Effector CD4-positive, alpha-beta T cell (primary cell): ENCODE data around the gene GRK3.
"Not testable (repeated sequence)": the region's sequence is repeated elsewhere in the genome, so short reads cannot be mapped to it uniquely, and the experiment has no call there.

Source experiments
- DNase-seq: peaks from one replicate; pipeline ENCODE4 v3.0.0-alpha.2; 2020

GRK3 gene

DNA sequence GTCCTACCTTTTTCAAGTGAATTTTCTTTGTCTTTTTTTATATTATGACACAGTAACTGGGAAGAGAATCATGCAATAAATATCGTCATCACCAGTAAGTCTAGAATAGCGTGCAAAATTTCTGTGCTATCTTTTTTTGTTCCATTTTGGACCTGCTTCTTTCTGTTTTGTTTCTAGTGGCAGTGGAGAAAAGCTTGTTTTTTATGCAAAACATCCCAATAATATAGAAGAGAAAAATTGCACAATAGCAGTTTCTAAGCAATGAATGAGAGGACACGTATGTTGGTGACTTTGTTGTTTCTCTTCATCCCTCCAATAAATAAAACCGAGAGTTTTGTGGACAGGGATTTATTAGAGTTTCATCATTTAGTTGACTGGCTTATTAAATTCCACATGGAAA, 10.3 kb downstream of the GRK3 start:
- DNase-seq: no peak

DNA sequence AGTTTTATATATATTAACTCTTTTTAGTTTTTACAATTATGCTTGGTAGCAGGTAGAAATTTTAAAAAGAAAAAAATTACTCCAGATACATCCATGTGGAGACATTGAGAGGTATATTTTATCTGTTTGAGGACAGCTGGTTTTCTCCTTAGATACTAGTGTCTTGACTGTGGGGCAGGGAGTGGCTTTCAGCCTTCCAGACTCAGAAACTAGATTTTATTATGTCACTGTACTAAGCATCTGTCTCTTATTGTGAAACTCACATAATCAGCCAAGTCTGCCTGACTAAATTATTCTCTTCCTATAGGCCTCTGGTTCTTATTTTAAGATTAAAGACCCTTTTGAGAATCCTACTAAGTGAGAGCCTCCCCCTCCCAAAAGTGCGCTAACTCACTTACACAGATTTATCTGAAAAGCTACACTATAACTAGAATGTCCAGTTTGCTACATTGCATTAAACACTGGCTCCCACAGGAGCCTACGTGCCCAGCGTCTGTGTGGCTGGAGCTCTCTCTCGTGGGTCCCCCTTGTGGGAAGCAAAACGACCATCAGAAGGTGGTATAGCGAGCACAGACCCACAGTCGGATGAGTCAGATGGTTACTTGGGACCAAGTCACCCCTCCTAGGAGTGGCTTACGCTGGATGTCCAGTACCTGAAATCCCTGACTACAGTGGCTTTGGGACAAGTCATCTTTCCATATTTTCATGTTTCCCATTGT, 11.4 kb downstream of the GRK3 start:
- not testable (repeated sequence) for DNase-seq

- not testable (repeated sequence) for DNase-seq
Measured at GRCh38 chr22:25581452-25581851, 17.0 kb downstream of the GRK3 start.

DNA sequence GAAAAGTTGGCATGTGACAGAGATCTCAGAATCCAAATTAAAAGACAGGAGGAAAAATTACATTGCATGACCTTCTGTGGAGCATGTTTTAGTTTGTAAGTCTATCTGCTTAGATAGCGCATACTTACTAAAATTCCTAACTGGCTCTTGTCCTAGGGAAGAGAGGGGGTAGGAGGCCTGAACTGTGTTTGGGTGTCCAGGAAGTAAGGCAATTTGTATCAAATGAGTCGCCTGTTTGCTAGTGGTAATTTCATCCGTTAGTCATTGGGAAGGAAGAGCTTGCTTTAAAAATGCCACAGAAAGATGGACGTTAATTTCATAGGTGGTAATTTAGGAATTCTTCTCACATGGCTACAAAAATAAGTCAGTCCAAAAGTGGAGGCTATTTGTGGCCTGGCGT, 18.5 kb downstream of the GRK3 start:
- no peak for DNase-seq

- not testable (repeated sequence) for DNase-seq
Measured at GRCh38 chr22:25584993-25585392, 20.5 kb downstream of the GRK3 start.

- not testable (repeated sequence) for DNase-seq
Measured at GRCh38 chr22:25589664-25590063, 25.2 kb downstream of the GRK3 start.

DNA sequence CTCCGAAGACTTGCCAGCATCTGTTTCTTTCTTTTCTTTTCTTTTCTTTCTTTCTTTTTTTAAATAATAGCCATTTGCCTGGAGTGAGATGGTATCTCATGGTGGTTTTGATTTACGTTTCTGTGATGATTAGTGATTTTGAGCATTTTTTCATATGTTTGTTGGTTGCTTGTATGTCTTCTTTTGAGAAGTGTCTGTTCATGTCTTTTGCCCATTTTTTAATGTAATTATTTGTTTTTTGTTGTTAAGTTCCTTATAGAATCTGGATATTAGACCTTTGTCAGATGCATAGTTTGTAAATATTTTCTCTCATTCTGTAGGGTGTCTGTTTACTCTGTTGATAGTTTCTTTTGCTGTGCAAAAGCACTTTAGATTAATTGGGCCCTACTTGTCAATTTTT, 28.8 kb downstream of the GRK3 start:
- not testable (repeated sequence) for DNase-seq

GRCh38 chr22:25598609-25599008, 34.1 kb downstream of the GRK3 start:
- DNase-seq: no peak

DNA sequence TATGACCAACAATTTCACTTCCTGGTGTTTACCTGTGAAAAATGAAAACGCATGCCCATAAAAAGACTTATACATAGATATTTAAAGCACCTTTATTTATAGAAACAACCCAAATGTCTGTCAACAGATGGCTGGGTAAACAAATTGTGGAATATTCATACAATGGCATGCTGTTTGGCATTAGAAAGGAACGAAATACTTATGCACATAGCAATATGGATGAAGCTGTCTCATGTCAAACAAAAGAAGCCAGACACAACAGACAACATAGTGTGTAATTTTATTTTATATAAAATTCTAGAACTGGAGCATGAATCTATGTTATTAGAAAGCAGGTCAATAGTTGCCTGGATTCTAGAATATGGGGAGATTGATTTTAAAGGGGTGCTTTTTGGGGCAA, 38.0 kb downstream of the GRK3 start:
- DNase-seq: no peak

DNA sequence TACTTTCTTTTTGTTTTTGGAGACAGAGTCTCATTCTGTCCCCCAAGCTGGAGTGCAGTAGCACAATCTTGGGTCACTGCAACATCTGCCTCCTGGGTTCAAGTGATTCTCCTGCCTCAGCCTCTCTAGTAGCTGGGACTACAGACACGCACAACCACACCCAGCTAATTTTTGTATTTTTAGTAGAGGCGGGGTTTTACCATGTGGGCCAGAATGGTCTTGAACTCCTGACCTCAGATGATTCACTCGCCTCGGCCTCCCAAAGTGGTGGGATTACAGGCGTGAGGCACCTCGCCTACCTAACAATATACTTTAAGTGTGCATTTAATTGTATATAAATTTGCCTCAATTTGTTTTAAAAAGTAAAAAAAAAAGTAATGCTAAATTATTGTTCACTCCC, 38.4 kb downstream of the GRK3 start:
- DNase-seq: no peak

DNA sequence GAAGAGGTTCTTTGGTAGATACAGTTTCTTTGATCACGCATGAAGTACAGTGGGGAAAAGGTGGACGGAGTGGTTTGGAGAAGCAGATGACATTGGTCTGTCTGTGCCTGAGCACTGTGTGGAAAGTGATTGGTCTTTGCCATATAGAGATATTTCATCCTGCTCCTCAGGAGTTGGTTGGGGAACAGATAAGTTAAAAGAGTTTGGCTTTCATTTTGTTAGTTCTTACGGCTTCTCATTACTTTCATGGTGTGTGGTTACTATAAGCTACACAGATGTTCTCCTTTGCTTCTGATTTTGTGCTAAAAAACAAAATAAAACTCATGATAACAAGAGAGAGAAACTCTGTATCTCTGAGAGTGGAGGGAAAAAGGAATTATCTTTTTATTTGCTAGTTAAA, 40.7 kb downstream of the GRK3 start:
- DNase-seq: not testable (repeated sequence)

- not testable (repeated sequence) for DNase-seq
Measured at GRCh38 chr22:25605565-25605964, 41.1 kb downstream of the GRK3 start.

- DNase-seq: not testable (repeated sequence)
Measured at GRCh38 chr22:25611284-25611683, 46.8 kb downstream of the GRK3 start.

- DNase-seq: not testable (repeated sequence)
Measured at GRCh38 chr22:25613131-25613530, 48.7 kb downstream of the GRK3 start.

GRCh38 chr22:25613558-25613957, 49.1 kb downstream of the GRK3 start:
- not testable (repeated sequence) for DNase-seq

GRCh38 chr22:25614791-25615190, 50.3 kb downstream of the GRK3 start:
- not testable (repeated sequence) for DNase-seq

- no peak for DNase-seq
Measured at GRCh38 chr22:25621986-25622385, 57.5 kb downstream of the GRK3 start.

GRCh38 chr22:25623310-25623734, 58.8 kb downstream of the GRK3 start:
- DNase-seq: no peak

DNA sequence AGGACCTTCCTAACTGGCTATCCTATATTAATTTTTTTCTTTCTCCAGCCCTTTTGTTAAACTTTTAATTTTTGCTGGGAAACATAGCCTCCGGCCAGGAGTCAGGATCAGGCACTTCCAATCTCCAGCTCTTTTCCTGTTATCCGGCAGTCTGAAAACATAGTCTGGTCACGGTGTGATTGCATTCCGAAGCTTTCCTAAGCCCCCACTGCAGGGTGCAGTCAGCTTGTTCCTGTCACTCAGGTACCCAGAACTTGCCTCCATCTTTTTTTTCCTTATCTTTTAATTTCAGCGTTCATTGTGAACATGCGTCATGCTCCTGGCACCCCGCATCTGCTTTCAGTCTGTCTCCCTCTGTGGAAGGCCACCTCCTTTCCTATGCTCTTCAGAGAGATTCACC, 59.4 kb downstream of the GRK3 start:
- DNase-seq: no peak

GRCh38 chr22:25624476-25624875, 60.0 kb downstream of the GRK3 start:
- no peak for DNase-seq

- DNase-seq: not testable (repeated sequence)
Measured at GRCh38 chr22:25625747-25626623, 61.5 kb downstream of the GRK3 start.

DNA sequence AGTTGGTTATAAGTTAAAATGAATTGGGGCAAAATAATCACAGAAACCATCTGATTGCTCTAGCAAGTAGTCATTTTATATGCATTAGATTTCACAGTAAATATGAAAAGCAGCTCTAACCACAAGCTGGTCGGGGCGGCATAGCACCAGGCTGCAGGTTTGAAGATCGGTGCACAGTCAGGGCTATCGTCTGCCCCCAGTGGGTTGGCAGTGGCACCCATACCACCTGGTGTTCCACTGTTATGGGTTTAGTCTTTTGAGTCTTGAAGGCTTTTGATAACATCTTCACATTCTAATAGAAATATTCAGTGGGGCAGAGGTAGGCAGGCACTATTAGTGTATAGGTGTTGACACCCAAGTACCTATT, 62.1 kb downstream of the GRK3 start:
- no peak for DNase-seq

- DNase-seq: no peak
Measured at GRCh38 chr22:25627271-25627852, 62.9 kb downstream of the GRK3 start.

GRCh38 chr22:25628494-25628893, 64.0 kb downstream of the GRK3 start:
- no peak for DNase-seq
